DND-41 (cell line): ENCODE results near the gene MFAP4.

Source experiments
- ATAC-seq: fragments of 200-7000 bp; cut with Tn5 transposase; 3 replicates; pipeline ENCODE4 v1.9.1; 2021; ENCODE audit warnings: low read depth; ENCODE audit not compliant: insufficient read depth
- DNase-seq: peaks from one replicate; pipeline ENCODE4 v3.0.0-alpha.2; 2020
- H2AFZ ChIP-seq: 2 replicates; pipeline ENCODE4 v1.6.0; 2012; ENCODE audit warnings: low read depth, low read length
- H3K27ac ChIP-seq: 2 replicates; pipeline ENCODE4 v1.5.1; 2012; ENCODE audit warnings: low read length, inconsistent platforms
- H3K27me3 ChIP-seq: fragments of 200-600 bp; sonication (generic); 2 replicates; pipeline ENCODE4 v1.6.0; 2012; ENCODE audit warnings: low read length, mild to moderate bottlenecking, inconsistent platforms; ENCODE audit not compliant: insufficient read depth, poor library complexity
- H3K36me3 ChIP-seq: 2 replicates; pipeline ENCODE4 v1.5.1; 2012; ENCODE audit warnings: low read length, inconsistent platforms; ENCODE audit not compliant: insufficient read depth
- H3K4me1 ChIP-seq: 2 replicates; pipeline ENCODE4 v1.5.1; 2012; ENCODE audit warnings: mild to moderate bottlenecking, low read length; ENCODE audit not compliant: insufficient read depth
- H3K4me2 ChIP-seq: 2 replicates; pipeline ENCODE4 v1.6.0; 2012; ENCODE audit warnings: mild to moderate bottlenecking, moderate library complexity, low read length, inconsistent platforms; ENCODE audit not compliant: insufficient read depth
- H3K4me3 ChIP-seq, 2 experiments: fragments of 200-600 bp in 1 of 2; shearing (Covaris generic) in 1 of 2; 2 replicates each; pipeline ENCODE4 v1.5.1; 2012 to 2016; ENCODE audit warnings: inconsistent platforms in 2 of 2, low read length in 2 of 2, mild to moderate bottlenecking in 2 of 2, low read depth in 1 of 2, moderate library complexity in 1 of 2
- H3K79me2 ChIP-seq: 2 replicates; pipeline ENCODE4 v1.6.0; 2012; ENCODE audit warnings: low read length, inconsistent platforms; ENCODE audit not compliant: insufficient read depth
- H3K9ac ChIP-seq: 2 replicates; pipeline ENCODE4 v1.6.0; 2012; ENCODE audit warnings: low read depth, mild to moderate bottlenecking, inconsistent platforms, low read length, moderate library complexity
- H3K9me3 ChIP-seq: 2 replicates; pipeline ENCODE4 v1.5.1; 2012; ENCODE audit warnings: low read length, moderate library complexity, mild to moderate bottlenecking, inconsistent platforms; ENCODE audit not compliant: insufficient read depth, severe bottlenecking
- H4K20me1 ChIP-seq: 2 replicates; pipeline ENCODE4 v1.6.0; 2012; ENCODE audit warnings: low read length; ENCODE audit not compliant: insufficient read depth
- EZH2 ChIP-seq: IDR thresholded peaks from 3 replicates; pipeline ENCODE4 v1.6.1; 2012; ENCODE audit warnings: borderline replicate concordance, low read depth, mild to moderate bottlenecking, moderate library complexity, low read length, inconsistent platforms; ENCODE audit not compliant: severe bottlenecking
- TF ChIP-seq, protein P1 (sequence below): IDR thresholded peaks from 2 replicates; pipeline ENCODE4 v1.5.1; 2012; ENCODE audit warnings: borderline replicate concordance, low read length, moderate library complexity, mild to moderate bottlenecking; ENCODE audit not compliant: poor library complexity, severe bottlenecking; ENCODE audit errors: extremely low read depth

Gene MFAP4

GRCh38 chr17:19381361-19381740 is 5.6 kb downstream of the MFAP4 start:
- ATAC-seq = no peak
- Histone ChIP-seq H3K9ac (no peak overlapping the region), H3K27ac (no peak overlapping the region), H3K36me3 (peaks cover 63% of the 10 kb centered on the region), H2AFZ (no peak overlapping the region), H3K4me3 (no peak overlapping the region), H3K4me2 (no peak overlapping the region), H3K27me3 (no peaks in the 10 kb centered on the region), H3K4me1 (peaks cover 27% of the 10 kb centered on the region), H4K20me1 (peaks cover 30% of the 10 kb centered on the region), H3K9me3 (no peaks in the 10 kb centered on the region), H3K79me2 (peaks cover 14% of the 10 kb centered on the region)
- TF ChIP-seq, protein P1, sequence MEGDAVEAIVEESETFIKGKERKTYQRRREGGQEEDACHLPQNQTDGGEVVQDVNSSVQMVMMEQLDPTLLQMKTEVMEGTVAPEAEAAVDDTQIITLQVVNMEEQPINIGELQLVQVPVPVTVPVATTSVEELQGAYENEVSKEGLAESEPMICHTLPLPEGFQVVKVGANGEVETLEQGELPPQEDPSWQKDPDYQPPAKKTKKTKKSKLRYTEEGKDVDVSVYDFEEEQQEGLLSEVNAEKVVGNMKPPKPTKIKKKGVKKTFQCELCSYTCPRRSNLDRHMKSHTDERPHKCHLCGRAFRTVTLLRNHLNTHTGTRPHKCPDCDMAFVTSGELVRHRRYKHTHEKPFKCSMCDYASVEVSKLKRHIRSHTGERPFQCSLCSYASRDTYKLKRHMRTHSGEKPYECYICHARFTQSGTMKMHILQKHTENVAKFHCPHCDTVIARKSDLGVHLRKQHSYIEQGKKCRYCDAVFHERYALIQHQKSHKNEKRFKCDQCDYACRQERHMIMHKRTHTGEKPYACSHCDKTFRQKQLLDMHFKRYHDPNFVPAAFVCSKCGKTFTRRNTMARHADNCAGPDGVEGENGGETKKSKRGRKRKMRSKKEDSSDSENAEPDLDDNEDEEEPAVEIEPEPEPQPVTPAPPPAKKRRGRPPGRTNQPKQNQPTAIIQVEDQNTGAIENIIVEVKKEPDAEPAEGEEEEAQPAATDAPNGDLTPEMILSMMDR = no peak
- TF ChIP-seq EZH2 = no peak
- no peak for DNase-seq

DNA sequence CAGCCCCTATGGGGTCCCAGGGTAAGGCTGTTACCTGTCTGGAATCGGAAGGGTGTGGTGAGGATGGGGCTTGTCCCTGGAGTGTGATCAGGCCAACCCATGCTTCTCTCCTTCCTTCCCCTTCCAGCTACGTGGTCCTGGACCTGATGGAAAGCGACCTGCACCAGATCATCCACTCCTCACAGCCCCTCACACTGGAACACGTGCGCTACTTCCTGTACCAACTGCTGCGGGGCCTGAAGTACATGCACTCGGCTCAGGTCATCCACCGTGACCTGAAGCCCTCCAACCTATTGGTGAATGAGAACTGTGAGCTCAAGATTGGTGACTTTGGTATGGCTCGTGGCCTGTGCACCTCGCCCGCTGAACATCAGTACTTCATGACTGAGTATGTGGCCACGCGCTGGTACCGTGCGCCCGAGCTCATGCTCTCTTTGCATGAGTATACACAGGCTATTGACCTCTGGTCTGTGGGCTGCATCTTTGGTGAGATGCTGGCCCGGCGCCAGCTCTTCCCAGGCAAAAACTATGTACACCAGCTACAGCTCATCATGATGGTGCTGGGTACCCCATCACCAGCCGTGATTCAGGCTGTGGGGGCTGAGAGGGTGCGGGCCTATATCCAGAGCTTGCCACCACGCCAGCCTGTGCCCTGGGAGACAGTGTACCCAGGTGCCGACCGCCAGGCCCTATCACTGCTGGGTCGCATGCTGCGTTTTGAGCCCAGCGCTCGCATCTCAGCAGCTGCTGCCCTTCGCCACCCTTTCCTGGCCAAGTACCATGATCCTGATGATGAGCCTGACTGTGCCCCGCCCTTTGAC is 6.3 kb downstream of the MFAP4 start:
- peaks cover 14% of the 10 kb centered on the region for H3K79me2 ChIP-seq
- H3K9ac ChIP-seq = no peak overlapping the region
- DNase-seq = no peak
- ATAC-seq = no peak
- H3K4me3 ChIP-seq = no peak overlapping the region
- TF ChIP-seq, protein P1 = no peak
- TF ChIP-seq EZH2 = no peak
- H2AFZ ChIP-seq = no peak overlapping the region
- peaks cover 63% of the 10 kb centered on the region for H3K36me3 ChIP-seq
- H3K9me3 ChIP-seq = no peaks in the 10 kb centered on the region
- peaks cover 29% of the 10 kb centered on the region for H3K4me1 ChIP-seq
- H3K4me2 ChIP-seq = no peak overlapping the region
- no peak overlapping the region for H3K27ac ChIP-seq
- H4K20me1 ChIP-seq = peaks cover 27% of the 10 kb centered on the region
- no peaks in the 10 kb centered on the region for H3K27me3 ChIP-seq

DNA sequence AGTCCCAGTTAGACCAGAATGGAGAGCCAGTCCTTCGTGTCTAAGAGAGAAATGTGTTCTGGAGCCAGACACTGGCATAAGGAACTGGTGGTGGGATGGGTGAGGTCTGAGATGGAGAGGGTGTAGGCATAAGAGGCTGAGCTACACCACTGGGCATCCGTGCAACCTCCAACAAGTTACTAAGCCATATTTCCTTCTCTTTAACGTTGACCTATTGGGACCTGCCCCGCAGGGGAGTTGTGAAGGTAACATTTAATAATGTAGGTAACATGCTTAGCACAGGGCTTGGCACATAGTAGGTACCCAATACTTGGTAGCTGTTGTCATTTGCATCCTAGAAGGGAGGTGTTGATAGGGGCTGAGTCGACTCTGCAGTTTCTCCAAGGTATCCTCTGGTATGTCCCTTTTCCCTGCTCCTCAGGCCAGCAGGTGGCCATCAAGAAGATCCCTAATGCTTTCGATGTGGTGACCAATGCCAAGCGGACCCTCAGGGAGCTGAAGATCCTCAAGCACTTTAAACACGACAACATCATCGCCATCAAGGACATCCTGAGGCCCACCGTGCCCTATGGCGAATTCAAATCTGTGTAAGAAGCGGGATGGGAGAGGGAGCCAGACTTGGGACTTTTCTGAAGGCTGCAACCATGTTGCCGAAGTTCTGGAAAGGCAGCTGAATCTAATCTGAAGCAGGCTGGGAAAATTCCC is 7.5 kb downstream of the MFAP4 start:
- Histone ChIP-seq H3K79me2 (peaks cover 14% of the 10 kb centered on the region), H3K36me3 (peaks cover 55% of the 10 kb centered on the region), H2AFZ (no peak overlapping the region)

More for the DNA sequence above, 7.5 kb downstream of the MFAP4 start:
- DNase-seq (no peak), ATAC-seq (no peak)
- peak overlapping the region in 1 of 2 experiments; percentile 78; a peak in 2 of 4 replicates for H3K4me3 ChIP-seq
- peaks cover 17% of the 10 kb centered on the region for H4K20me1 ChIP-seq
- peaks cover 24% of the 10 kb centered on the region for H3K4me1 ChIP-seq
- H3K27me3 ChIP-seq = no peaks in the 10 kb centered on the region
- H3K9ac ChIP-seq = peak overlapping the region; percentile 75; the same call in 1 of the 2 replicates
- H3K27ac ChIP-seq = no peak overlapping the region
- no peaks in the 10 kb centered on the region for H3K9me3 ChIP-seq
- TF ChIP-seq, protein P1 = no peak
- TF ChIP-seq EZH2 = no peak
- H3K4me2 ChIP-seq = peak overlapping the region; percentile 94
